GM12878 (cell line): ENCODE results near the gene SOST. TPM values are rescaled to one million over a fixed set of nuclear protein-coding genes. Genes with fewer than 3 reads are reported as not detected.

Experiments
- ATAC-seq: fragments of 200-7000 bp; cut with Tn5 transposase; 3 replicates; pipeline ENCODE4 v1.9.1; 2020; ENCODE audit warnings: mild to moderate bottlenecking, moderate library complexity
- BruUV-seq: library from RNA; stranded (reverse); fragments of 400-500 nt; replicated peaks from 2 replicates; lab custom pipeline; 2021; lab: Mats Ljungman, UMichigan
- CTCF ChIA-PET: fragments of 300-600 bp; sonication (Branson Sonifier 250); formaldehyde crosslinking; extraction: SDS; loops from one replicate; lab custom pipeline; 2021; ENCODE audit warnings: inconsistent platforms; lab: Yijun Ruan, JAX
- POLR2A ChIA-PET: fragments of 350-600 bp; formaldehyde crosslinking; extraction: SDS; loops from one replicate; lab custom pipeline; 2021; ENCODE audit warnings: inconsistent platforms; lab: Charles Lee
- RAD21 ChIA-PET: fragments of 300-600 bp; sonication (Branson Sonifier 250); formaldehyde crosslinking; loops from one replicate; lab custom pipeline; 2023; ENCODE audit warnings: antibody characterized with exemption; ENCODE audit not compliant: unreplicated experiment; lab: Charles Lee
- SMC1A ChIA-PET: fragments of 300-600 bp; sonication (Branson Sonifier 250); formaldehyde crosslinking; loops from one replicate; lab custom pipeline; 2023; ENCODE audit not compliant: unreplicated experiment, uncharacterized antibody; lab: Charles Lee
- DNase-seq: peaks from one replicate; pipeline ENCODE4 v3.0.0-alpha.2; 2011; ENCODE audit warnings: low read depth, low spot score
- FAIRE-seq: peaks from 3 replicates; lab custom pipeline; 2011; peaks lifted over from hg19 to GRCh38; lab: Jason Lieb, UNC
- H2AFZ ChIP-seq: 2 replicates; pipeline ENCODE4 v1.6.0; 2011; ENCODE audit warnings: low read depth, low read length, control low read depth; ENCODE audit not compliant: control insufficient read depth
- H3K27ac ChIP-seq: 2 replicates; pipeline ENCODE4 v1.5.1; 2011; ENCODE audit warnings: control low read depth; ENCODE audit not compliant: control insufficient read depth, insufficient read depth
- H3K27me3 ChIP-seq, 2 experiments: replicated peaks in 1 of 2; 2 replicates each; pipeline versions ENCODE4 v1.6.0 to v1.6.1; 2011; ENCODE audit warnings: low read length in 1 of 2; ENCODE audit not compliant: control insufficient read depth in 2 of 2, insufficient read depth in 2 of 2
- H3K36me3 ChIP-seq, 2 experiments: 2 replicates each; pipeline ENCODE4 v1.5.1; 2011; ENCODE audit warnings: low read length in 1 of 2; ENCODE audit not compliant: control insufficient read depth in 2 of 2, insufficient read depth in 2 of 2
- H3K4me1 ChIP-seq: 2 replicates; pipeline ENCODE4 v1.6.1; 2011; ENCODE audit warnings: mild to moderate bottlenecking, low read length, moderate library complexity, mixed read lengths; ENCODE audit not compliant: control insufficient read depth, insufficient read depth
- H3K4me2 ChIP-seq: 2 replicates; pipeline ENCODE4 v1.6.0; 2011; ENCODE audit warnings: control low read depth; ENCODE audit not compliant: control insufficient read depth, insufficient read depth
- H3K4me3 ChIP-seq: fragments of 200-600 bp; sonication (generic); 2 replicates; pipeline ENCODE4 v1.5.1; 2016
- H3K79me2 ChIP-seq: 2 replicates; pipeline ENCODE4 v1.6.0; 2011; ENCODE audit warnings: low read length; ENCODE audit not compliant: control insufficient read depth, insufficient read depth
- H3K9ac ChIP-seq: 2 replicates; pipeline ENCODE4 v1.8.0; 2011; ENCODE audit warnings: low read length, control low read depth, mixed read lengths; ENCODE audit not compliant: control insufficient read depth, insufficient read depth
- H3K9me3 ChIP-seq: replicated peaks from 3 replicates; pipeline ENCODE4 v1.5.1; 2011; ENCODE audit warnings: mild to moderate bottlenecking, low read length; ENCODE audit not compliant: control insufficient read depth, insufficient read depth
- H4K20me1 ChIP-seq: 2 replicates; pipeline ENCODE4 v1.6.0; 2011; ENCODE audit not compliant: control insufficient read depth, insufficient read depth
- BACH1 ChIP-seq: fragments of 450-650 bp; IDR thresholded peaks from 2 replicates; pipeline ENCODE4 v1.6.1; 2017; ENCODE audit warnings: mild to moderate bottlenecking, borderline replicate concordance
- RELB ChIP-seq: fragments of 450-650 bp; IDR thresholded peaks from 2 replicates; pipeline ENCODE4 v1.6.1; 2017; ENCODE audit warnings: low read depth, mild to moderate bottlenecking, moderate library complexity
- SMAD5 ChIP-seq: IDR thresholded peaks from 2 replicates; pipeline ENCODE4 v1.6.1; 2016; ENCODE audit warnings: antibody characterized with exemption, low read depth
- TBL1XR1 ChIP-seq: IDR thresholded peaks from 2 replicates; pipeline ENCODE4 v1.6.1; 2012; ENCODE audit warnings: low read depth, low read length, improper control_type of control experiment
- ZNF207 ChIP-seq: fragments of 450-650 bp; IDR thresholded peaks from 2 replicates; pipeline ENCODE4 v1.6.1; 2014; ENCODE audit warnings: antibody characterized with exemption, mild to moderate bottlenecking, borderline replicate concordance
- WGBS: methylation state at CpG from one replicate; pipeline ENCODE4 v1.1.6; 2016; ENCODE audit warnings: low lambda C conversion rate; ENCODE audit not compliant: insufficient replicate concordance, insufficient coverage; ENCODE audit errors: missing lambda C conversion rate; 5-methylcytosine and 5-hydroxymethylcytosine counted together
- in situ Hi-C: fragments of 300-500 bp; cut with MboI; formaldehyde crosslinking; loops from 9 replicates; pipeline ENCODE4 v1.14.3; 2018; ENCODE audit warnings: mixed read lengths
- intact Hi-C: fragments of 100-400 bp; cut with micrococcal nuclease; formaldehyde crosslinking; loops from one replicate; pipeline ENCODE4 v1.14.2; 2022; ENCODE audit not compliant: unreplicated experiment
- polyA plus RNA-seq, 11 experiments: library from polyadenylated mRNA; depleted of rRNA in 4 of 11; unstranded in 6 of 11; stranded (reverse) in 5 of 11; fragments of >200 nt; fragmentation: Nextera tagmentation in 4 of 11; fragmentation: Illumina TruSeq in 1 of 11; extraction: Ambion mirVana in 4 of 11; extraction: Trizol in 1 of 11; gene quantifications; 1 replicate in 1 of 11; 2 replicates in 10 of 11; pipeline versions ENCODE4 v1.2.1 to v1.2.3, GENCODE V29; 2011 to 2016; ENCODE audit warnings: inconsistent platforms in 2 of 11, missing spikeins in 2 of 11, low read depth in 1 of 11
- total RNA-seq, 4 experiments: library from RNA; depleted of rRNA in 3 of 4; stranded (reverse); fragments of >200 nt in 3 of 4; fragmentation: Illumina TruSeq in 1 of 4; extraction: Trizol in 1 of 4; gene quantifications; 2 replicates each; pipeline versions ENCODE4 v1.2.1 to v1.2.3, GENCODE V29; 2013 to 2021

Gene SOST
- total and polyA plus RNA-seq, 10 of the 15 experiments (the other 5 are each of a cell fraction or from before 2014, with no cell fraction given) = not detected

- SMC1A ChIA-PET = no interaction called here
These were observed 51.4 kb downstream of the SOST start for GRCh38 chr17:43707184-43707583.

More at GRCh38 chr17:43707184-43707583, 51.4 kb downstream of the SOST start:
- no peak overlapping the region for H3K27ac ChIP-seq
- no peak overlapping the region for H3K4me2 ChIP-seq
- no TSS peak for BruUV-seq
- H2AFZ ChIP-seq = no peak overlapping the region
- ATAC-seq = no peak
- ChIA-PET RAD21 (interaction anchor here (0.8 kb wide), 1 partner anchor 11 kb away, joined by 3 read pairs; no protein-coding TSS in a partner anchor), CTCF (interaction anchor here (0.9 to 2.8 kb wide), 3 partner anchors 13 to 59 kb away, joined by 5 to 13 read pairs (median 5); no protein-coding TSS in a partner anchor), POLR2A (interaction anchor here (0.6 kb wide), 1 partner anchor 42 kb away, joined by 4 read pairs; no protein-coding TSS in a partner anchor)
- no peak overlapping the region for H3K9ac ChIP-seq
- in situ Hi-C loops = no loop called here
- H3K4me1 ChIP-seq = no peaks in the 10 kb centered on the region
- no peak for FAIRE-seq
- H3K9me3 ChIP-seq = no peaks in the 10 kb centered on the region; the same call in 2 of the 3 replicates
- WGBS = 37% methylated on average over 5 of the region's 5 CpGs
- TF ChIP-seq SMAD5 (no peak), BACH1 (no peak), TBL1XR1 (no peak), RELB (no peak), ZNF207 (no peak)
- no peak overlapping the region for H3K4me3 ChIP-seq
- no peaks in the 10 kb centered on the region for H4K20me1 ChIP-seq
- DNase-seq = no peak
- H3K36me3 ChIP-seq = no peaks in the 10 kb centered on the region
- H3K27me3 ChIP-seq = no peaks in the 10 kb centered on the region
- intact Hi-C loops = no loop called here
- H3K79me2 ChIP-seq = no peaks in the 10 kb centered on the region
